ENCODE results near the gene MGAT4A. TPM values are rescaled to one million over a fixed set of nuclear protein-coding genes. Genes with fewer than 3 reads are reported as not detected.
A peak's percentile ranks its signal among the peaks of the same experiment; 100 is the strongest.

The MGAT4A gene
- total RNA-seq, 2 experiments from 2014 or later = 71.9 to 76.7 TPM

DNA sequence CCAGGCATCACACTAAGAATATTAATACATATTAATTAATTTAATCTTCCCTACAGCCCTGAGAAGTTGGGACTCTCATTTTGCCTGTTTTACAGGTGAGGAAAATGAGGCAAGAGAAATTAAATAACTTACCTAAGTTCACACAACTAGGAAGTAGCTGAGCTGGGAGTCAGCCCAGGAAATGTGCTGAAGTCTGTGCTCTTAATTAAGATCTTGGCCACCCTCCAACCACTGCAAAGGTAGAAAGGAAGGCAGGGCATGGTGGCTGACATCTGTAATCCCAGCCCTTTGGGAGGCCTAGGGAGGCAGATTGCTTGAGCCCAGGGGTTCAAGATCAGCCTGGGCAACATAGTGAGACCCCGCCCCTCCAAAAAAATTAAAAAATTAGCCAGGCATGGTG, 12.9 kb upstream of the MGAT4A start:
- Mint-ChIP-seq H3K4me3 (no peak overlapping the region), H3K4me1 (ENCODE audit: low read depth) (peaks cover 44% of the 10 kb centered on the region)
- POLR2A ChIA-PET = no interaction called here

GRCh38 chr2:98739020-98739419, 8.1 kb upstream of the MGAT4A start:
- H3K4me1 Mint-ChIP-seq (ENCODE audit: low read depth) = peaks cover 61% of the 10 kb centered on the region
- H3K4me3 Mint-ChIP-seq = no peak overlapping the region
- no peak overlapping the region for H3K27ac Mint-ChIP-seq
- no peaks in the 10 kb centered on the region for H3K27me3 Mint-ChIP-seq
- no peaks in the 10 kb centered on the region for H3K9me3 Mint-ChIP-seq
- ChIA-PET CTCF (no interaction called here), POLR2A (interaction anchor here (1.3 kb wide), 1 partner anchor 8 kb away, joined by 3 read pairs; the partner anchor contains the start of gene MGAT4A)
- peaks cover 4% of the 10 kb centered on the region for H3K36me3 Mint-ChIP-seq
- DNase-seq = no peak
- intact Hi-C loops (cut with micrococcal nuclease) = loop anchor here (10.0 kb wide), 3 partner anchors 274 to 416 kb away; partner anchors contain the start of genes LIPT1 and TSGA10

More for the DNA sequence above, 12.9 kb upstream of the MGAT4A start:
- CTCF ChIA-PET = interaction anchor here (0.8 to 2.8 kb wide), 3 partner anchors 12 to 94 kb away, joined by 3 to 11 read pairs (median 3); no protein-coding TSS in a partner anchor
- Mint-ChIP-seq H3K27ac (no peak overlapping the region), H3K36me3 (peaks cover 4% of the 10 kb centered on the region), H3K9me3 (peaks cover 4% of the 10 kb centered on the region), H3K27me3 (no peaks in the 10 kb centered on the region)
- no peak for DNase-seq
- intact Hi-C loops (cut with micrococcal nuclease) = no loop called here

- H3K4me1 Mint-ChIP-seq (ENCODE audit: low read depth) = peaks cover 64% of the 10 kb centered on the region
- H3K27me3 Mint-ChIP-seq = no peaks in the 10 kb centered on the region
- intact Hi-C loops (cut with micrococcal nuclease) = loop anchor here (10.0 kb wide), 3 partner anchors 274 to 416 kb away; partner anchors contain the start of genes LIPT1 and TSGA10
- no peak overlapping the region for H3K4me3 Mint-ChIP-seq
- peaks cover 4% of the 10 kb centered on the region for H3K36me3 Mint-ChIP-seq
- peak overlapping the region; percentile 2 for H3K27ac Mint-ChIP-seq
- no peak for DNase-seq
- no peaks in the 10 kb centered on the region for H3K9me3 Mint-ChIP-seq
- POLR2A ChIA-PET = interaction anchor here (0.9 to 1.3 kb wide), 2 partner anchors 8 to 33 kb away, joined by 3 to 4 read pairs; partner anchors contain the start of gene MGAT4A
- CTCF ChIA-PET = no interaction called here
Observed at GRCh38 chr2:98738304-98738703, 7.4 kb upstream of the MGAT4A start.

DNA sequence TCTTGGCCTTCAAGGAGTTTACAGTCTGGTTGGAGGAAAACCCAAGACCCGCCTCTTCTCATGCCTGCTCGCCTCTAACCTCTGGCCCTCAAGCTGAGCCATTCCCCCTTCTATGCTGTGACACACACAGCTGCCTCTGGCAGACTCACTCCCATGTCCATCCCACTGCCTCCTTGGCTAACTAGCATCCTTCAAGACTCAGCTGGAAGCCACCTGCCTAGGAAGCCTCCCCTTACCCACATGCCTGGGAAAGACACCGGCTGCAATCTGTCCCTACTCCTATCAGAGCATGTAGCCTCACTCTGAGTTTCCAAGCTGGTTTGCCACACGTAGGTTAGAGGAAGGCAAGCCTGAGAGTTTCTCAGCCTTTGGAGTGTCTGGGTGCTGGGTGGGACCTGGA, 6.9 kb upstream of the MGAT4A start:
- no peaks in the 10 kb centered on the region for H3K27me3 Mint-ChIP-seq
- H3K36me3 Mint-ChIP-seq = peaks cover 4% of the 10 kb centered on the region
- DNase-seq = no peak
- intact Hi-C loops (cut with micrococcal nuclease) = loop anchor here (10.0 kb wide), 3 partner anchors 273 to 417 kb away; partner anchors contain the start of genes LIPT1 and TSGA10
- H3K4me1 Mint-ChIP-seq (ENCODE audit: low read depth) = peaks cover 66% of the 10 kb centered on the region
- CTCF ChIA-PET = interaction anchor here (1.7 kb wide), 1 partner anchor 88 kb away, joined by 6 read pairs; no protein-coding TSS in a partner anchor
- no peak overlapping the region for H3K4me3 Mint-ChIP-seq
- H3K9me3 Mint-ChIP-seq = no peaks in the 10 kb centered on the region
- H3K27ac Mint-ChIP-seq = peak overlapping the region; percentile 42
- POLR2A ChIA-PET = interaction anchor here (0.9 kb wide), 1 partner anchor 34 kb away, joined by 4 read pairs; no protein-coding TSS in a partner anchor

- intact Hi-C loops (cut with micrococcal nuclease) = loop anchor here (1.0 to 10.0 kb wide), 6 partner anchors 10 to 418 kb away; partner anchors contain the start of genes LIPT1 and TSGA10
- Mint-ChIP-seq H3K9me3 (no peaks in the 10 kb centered on the region), H3K36me3 (peaks cover 7% of the 10 kb centered on the region), H3K4me3 (peak overlapping the region; percentile 54), H3K4me1 (ENCODE audit: low read depth) (peaks cover 71% of the 10 kb centered on the region), H3K27ac (peak overlapping the region; percentile 72), H3K27me3 (no peaks in the 10 kb centered on the region)
- CTCF ChIA-PET = interaction anchor here (0.7 to 1.7 kb wide), 3 partner anchors 31 to 87 kb away, joined by 3 to 6 read pairs (median 3); no protein-coding TSS in a partner anchor
- POLR2A ChIA-PET = interaction anchor here (0.7 to 1.5 kb wide), 3 partner anchors 18 to 87 kb away, joined by 3 to 4 read pairs (median 3); no protein-coding TSS in a partner anchor
- peak; percentile 54 for DNase-seq
Observed at GRCh38 chr2:98736464-98736889, 5.5 kb upstream of the MGAT4A start.

GRCh38 chr2:98734823-98735260, 3.9 kb upstream of the MGAT4A start:
- no peak for DNase-seq
- H3K27ac Mint-ChIP-seq = peak overlapping the region; percentile 90
- POLR2A ChIA-PET = interaction anchor here (0.8 to 3.3 kb wide), 4 partner anchors 10 to 43 kb away, joined by 3 to 8 read pairs (median 4); no protein-coding TSS in a partner anchor

GRCh38 chr2:98734162-98734561, 3.2 kb upstream of the MGAT4A start:
- intact Hi-C loops (cut with micrococcal nuclease) = loop anchor here (1.0 to 10.0 kb wide), 6 partner anchors 27 to 603 kb away; partner anchors contain the start of genes EIF5B, LIPT1, TSGA10 and TXNDC9
- peak overlapping the region; percentile 90 for H3K27ac Mint-ChIP-seq
- peaks cover 65% of the 10 kb centered on the region for H3K4me1 Mint-ChIP-seq (ENCODE audit: low read depth)
- no peaks in the 10 kb centered on the region for H3K9me3 Mint-ChIP-seq
- ChIA-PET CTCF (interaction anchor here (2.0 kb wide), 1 partner anchor 24 kb away, joined by 8 read pairs; no protein-coding TSS in a partner anchor), POLR2A (interaction anchor here (0.9 to 5.2 kb wide), 5 partner anchors 11 to 38 kb away, joined by 3 to 28 read pairs (median 4); no protein-coding TSS in a partner anchor)
- peaks cover 10% of the 10 kb centered on the region for H3K36me3 Mint-ChIP-seq
- H3K4me3 Mint-ChIP-seq = peak overlapping the region; percentile 67
- DNase-seq = no peak
- no peaks in the 10 kb centered on the region for H3K27me3 Mint-ChIP-seq

More at GRCh38 chr2:98734823-98735260, 3.9 kb upstream of the MGAT4A start:
- intact Hi-C loops (cut with micrococcal nuclease) = loop anchor here (1.0 to 10.0 kb wide), 6 partner anchors 26 to 602 kb away; partner anchors contain the start of genes EIF5B, LIPT1, TSGA10 and TXNDC9
- H3K4me1 Mint-ChIP-seq (ENCODE audit: low read depth) = peaks cover 64% of the 10 kb centered on the region
- H3K36me3 Mint-ChIP-seq = peaks cover 9% of the 10 kb centered on the region
- H3K9me3 Mint-ChIP-seq = no peaks in the 10 kb centered on the region
- CTCF ChIA-PET = interaction anchor here (0.7 to 1.5 kb wide), 4 partner anchors 13 to 79 kb away, joined by 3 to 6 read pairs (median 4); no protein-coding TSS in a partner anchor
- H3K27me3 Mint-ChIP-seq = no peaks in the 10 kb centered on the region
- peak overlapping the region; percentile 58 for H3K4me3 Mint-ChIP-seq

- intact Hi-C loops (cut with micrococcal nuclease) = loop anchor here (5.0 to 10.0 kb wide), 5 partner anchors 105 to 605 kb away; partner anchors contain the start of genes EIF5B, LIPT1, TSGA10 and TXNDC9
- no peak for DNase-seq
- peaks cover 6% of the 10 kb centered on the region for H3K36me3 Mint-ChIP-seq
- H3K9me3 Mint-ChIP-seq = no peaks in the 10 kb centered on the region
- ChIA-PET POLR2A (interaction anchor here (0.6 to 5.2 kb wide), 6 partner anchors 12 to 87 kb away, joined by 3 to 28 read pairs (median 3); no protein-coding TSS in a partner anchor), CTCF (interaction anchor here (0.7 to 5.4 kb wide), 8 partner anchors 12 to 106 kb away, joined by 3 to 25 read pairs (median 4); no protein-coding TSS in a partner anchor)
- no peaks in the 10 kb centered on the region for H3K27me3 Mint-ChIP-seq
- peak overlapping the region; percentile 90 for H3K27ac Mint-ChIP-seq
- peaks cover 62% of the 10 kb centered on the region for H3K4me1 Mint-ChIP-seq (ENCODE audit: low read depth)
- peak overlapping the region; percentile 87 for H3K4me3 Mint-ChIP-seq
Observed at GRCh38 chr2:98732430-98733051, 1.6 kb upstream of the MGAT4A start.

- ChIA-PET POLR2A (interaction anchor here (0.6 to 5.2 kb wide), 8 partner anchors 21 to 123 kb away, joined by 3 to 28 read pairs (median 4); no protein-coding TSS in a partner anchor), CTCF (interaction anchor here (0.7 to 5.4 kb wide), 9 partner anchors 12 to 107 kb away, joined by 3 to 25 read pairs (median 6); no protein-coding TSS in a partner anchor)
- Mint-ChIP-seq H3K27me3 (no peaks in the 10 kb centered on the region), H3K36me3 (peaks cover 6% of the 10 kb centered on the region), H3K4me1 (ENCODE audit: low read depth) (peaks cover 62% of the 10 kb centered on the region), H3K9me3 (no peaks in the 10 kb centered on the region), H3K4me3 (peak overlapping the region; percentile 87), H3K27ac (peak overlapping the region; percentile 90)
- intact Hi-C loops (cut with micrococcal nuclease) = loop anchor here (2.0 to 10.0 kb wide), 8 partner anchors 39 to 605 kb away; partner anchors contain the start of genes COA5, EIF5B, LIPT1 and TSGA10
- no peak for DNase-seq
Observed at GRCh38 chr2:98731894-98732349, 990 bp upstream of the MGAT4A start.

DNA sequence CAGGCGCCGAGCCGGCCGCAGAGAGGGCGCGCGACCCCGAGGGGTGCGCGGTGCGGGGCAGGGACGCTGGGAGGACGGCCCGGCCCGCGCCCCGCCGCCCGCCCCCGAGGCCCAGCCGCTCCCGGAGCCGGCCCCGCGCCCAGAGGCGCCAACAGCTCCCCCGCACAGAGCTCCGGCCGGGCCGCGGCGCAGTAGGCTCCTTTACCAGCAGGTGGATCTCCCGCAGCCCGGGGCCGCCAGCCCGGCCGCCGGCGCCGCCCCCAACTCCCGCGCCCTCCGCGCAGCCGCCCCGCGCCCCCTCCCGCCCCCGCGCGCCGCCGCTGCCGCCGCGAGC, 258 bp downstream of the MGAT4A start:
- DNase-seq = peak; percentile 76
- Mint-ChIP-seq H3K27me3 (no peaks in the 10 kb centered on the region), H3K27ac (no peak overlapping the region), H3K4me3 (peak overlapping the region; percentile 90), H3K4me1 (ENCODE audit: low read depth) (peaks cover 63% of the 10 kb centered on the region), H3K36me3 (peaks cover 13% of the 10 kb centered on the region), H3K9me3 (no peaks in the 10 kb centered on the region)
- ChIA-PET POLR2A (interaction anchor here (0.6 to 5.2 kb wide), 20 partner anchors 8 to 275 kb away, joined by 3 to 28 read pairs (median 4); no protein-coding TSS in a partner anchor), CTCF (interaction anchor here (0.5 to 5.4 kb wide), 13 partner anchors 11 to 812 kb away, joined by 3 to 34 read pairs (median 4); no protein-coding TSS in a partner anchor)
- intact Hi-C loops (cut with micrococcal nuclease) = loop anchor here (2.0 to 10.0 kb wide), 8 partner anchors 38 to 607 kb away; partner anchors contain the start of genes COA5, EIF5B, LIPT1 and TSGA10
